Muscle of leg (tissue), 11 donors: Measurements from ENCODE around the gene SPSB3. TPM values are rescaled to one million over a fixed set of nuclear protein-coding genes. Genes with fewer than 3 reads are reported as not detected.

Source experiments
- DNase-seq: peaks from one replicate; pipeline ENCODE4 v3.0.0; 2013
- H3K27ac ChIP-seq: one replicate; pipeline ENCODE4 v1.5.1; 2013; ENCODE audit warnings: mild to moderate bottlenecking, low read length, control low read depth
- H3K27me3 ChIP-seq: one replicate; pipeline ENCODE4 v1.6.1; 2013; ENCODE audit warnings: low read length; ENCODE audit not compliant: control insufficient read depth, insufficient read depth
- H3K36me3 ChIP-seq: one replicate; pipeline ENCODE4 v1.6.1; 2013; ENCODE audit warnings: low read length; ENCODE audit not compliant: control insufficient read depth, insufficient read depth
- H3K4me1 ChIP-seq: one replicate; pipeline ENCODE4 v1.6.1; 2013; ENCODE audit warnings: low read length; ENCODE audit not compliant: control insufficient read depth, insufficient read depth
- H3K4me3 ChIP-seq: one replicate; pipeline ENCODE4 v1.5.1; 2013; ENCODE audit warnings: low read length, control low read depth
- H3K9me3 ChIP-seq: replicated peaks from 2 replicates; pipeline ENCODE4 v1.6.1; 2013; ENCODE audit warnings: low read depth, low read length; ENCODE audit not compliant: control insufficient read depth
- WGBS: methylation state at CpG from one replicate; pipeline ENCODE4 v1.1.5; 2013; ENCODE audit warnings: missing lambda C conversion rate; ENCODE audit not compliant: insufficient coverage; 5-methylcytosine and 5-hydroxymethylcytosine counted together
- polyA plus RNA-seq, 8 donors: library from polyadenylated mRNA; unstranded; fragments of 120-200 nt; gene quantifications; one replicate each; pipeline versions ENCODE4 v1.2.1 to v1.2.3, GENCODE V29; 2013; ENCODE audit warnings: inconsistent platforms in 1 of 8, low replicate concordance in 1 of 8; ENCODE audit not compliant: insufficient read length in 8 of 8, insufficient read depth in 1 of 8
- total RNA-seq: library from RNA; stranded (reverse); fragments of 120-200 nt; gene quantifications from one replicate; pipeline ENCODE4 v1.2.4, GENCODE V29; 2013

Gene SPSB3
- total and polyA plus RNA-seq, 9 donors: 21.0 to 35.1 (median 24.7) TPM

GRCh38 chr16:1731073-1731472 is 51.3 kb downstream of the SPSB3 start:
- Histone ChIP-seq H3K27me3 (no peaks in the 10 kb centered on the region), H3K4me1 (no peaks in the 10 kb centered on the region), H3K27ac (no peak overlapping the region), H3K36me3 (peaks cover 67% of the 10 kb centered on the region), H3K9me3 (no peaks in the 10 kb centered on the region), H3K4me3 (no peak overlapping the region)
- DNase-seq: no peak
- WGBS: 89% methylated on average over 4 of the region's 7 CpGs

GRCh38 chr16:1729445-1729844 is 52.9 kb downstream of the SPSB3 start:
- Histone ChIP-seq H3K27me3 (no peaks in the 10 kb centered on the region), H3K9me3 (no peaks in the 10 kb centered on the region), H3K4me3 (no peak overlapping the region), H3K4me1 (no peaks in the 10 kb centered on the region), H3K27ac (no peak overlapping the region), H3K36me3 (peaks cover 66% of the 10 kb centered on the region)
- no peak for DNase-seq
- 93% methylated on average over 33 of the region's 35 CpGs for WGBS

- Histone ChIP-seq H3K36me3 (peaks cover 66% of the 10 kb centered on the region), H3K27ac (no peak overlapping the region), H3K9me3 (no peaks in the 10 kb centered on the region), H3K27me3 (no peaks in the 10 kb centered on the region), H3K4me1 (no peaks in the 10 kb centered on the region), H3K4me3 (no peak overlapping the region)
- WGBS: 93% methylated on average over 18 of the region's 18 CpGs
- no peak for DNase-seq
Measured at GRCh38 chr16:1729026-1729425, 53.3 kb downstream of the SPSB3 start.

GRCh38 chr16:1727651-1728624 is 54.4 kb downstream of the SPSB3 start:
- peaks cover 55% of the 10 kb centered on the region for H3K36me3 ChIP-seq
- WGBS: 86% methylated on average over 31 of the region's 37 CpGs
- no peaks in the 10 kb centered on the region for H3K9me3 ChIP-seq

More at GRCh38 chr16:1727651-1728624, 54.4 kb downstream of the SPSB3 start:
- no peak overlapping the region for H3K4me3 ChIP-seq
- no peaks in the 10 kb centered on the region for H3K4me1 ChIP-seq
- H3K27me3 ChIP-seq: no peaks in the 10 kb centered on the region
- DNase-seq: no peak
- no peak overlapping the region for H3K27ac ChIP-seq

Other genes starting within 250 kb of the SPSB3 start
- gene TMEM204, start 248.9 kb downstream of the SPSB3 start, total RNA-seq: 19.4 TPM
- gene TMEM204, start 248.9 kb downstream of the SPSB3 start, polyA plus RNA-seq: 10 to 100 TPM; 14.6 to 22.2 (median 17.6) TPM
- 10.6 TPM for gene IFT140, start 170.5 kb downstream of the SPSB3 start, total RNA-seq
- gene IFT140, start 170.5 kb downstream of the SPSB3 start, polyA plus RNA-seq: 10 to 100 TPM in 6 of 8 donors, 1 to 10 TPM in 2; 8.7 to 14.5 (median 12.3) TPM
- gene CRAMP1, start 170.2 kb downstream of the SPSB3 start, total RNA-seq: 7.2 TPM
- 10 to 100 TPM; 12.3 to 19.1 (median 14.1) TPM for gene CRAMP1, start 170.2 kb downstream of the SPSB3 start, polyA plus RNA-seq
- 28.2 TPM for gene JPT2, start 104.3 kb downstream of the SPSB3 start, total RNA-seq
- gene JPT2, start 104.3 kb downstream of the SPSB3 start, polyA plus RNA-seq: 10 to 100 TPM; 33.5 to 52.6 (median 39.7) TPM
- gene MAPK8IP3, start 76.4 kb downstream of the SPSB3 start, total RNA-seq: 36.5 TPM
- 10 to 100 TPM; 35.6 to 64.3 (median 50.7) TPM for gene MAPK8IP3, start 76.4 kb downstream of the SPSB3 start, polyA plus RNA-seq
- 35.2 TPM for gene NME3, start 11.0 kb downstream of the SPSB3 start, total RNA-seq
- gene NME3, start 11.0 kb downstream of the SPSB3 start, polyA plus RNA-seq: 10 to 100 TPM; 22.2 to 31.9 (median 26.9) TPM
- gene EME2, start 9.8 kb downstream of the SPSB3 start, total RNA-seq: 7.2 TPM
- gene EME2, start 9.8 kb downstream of the SPSB3 start, polyA plus RNA-seq: 1 to 10 TPM; 4.0 to 9.7 (median 6.7) TPM
- gene MRPS34, start 9.4 kb downstream of the SPSB3 start, total RNA-seq: 45.7 TPM
- 10 to 100 TPM; 44.7 to 57.8 (median 52.2) TPM for gene MRPS34, start 9.4 kb downstream of the SPSB3 start, polyA plus RNA-seq
- 58.0 TPM for gene NUBP2, start 389 bp upstream of the SPSB3 start, total RNA-seq
- 10 to 100 TPM; 40.6 to 59.7 (median 47.7) TPM for gene NUBP2, start 389 bp upstream of the SPSB3 start, polyA plus RNA-seq
- gene IGFALS, start 11.1 kb upstream of the SPSB3 start, total RNA-seq: 0.22 TPM
- 1 to 10 TPM in 1 of 8 donors, under 1 TPM in 7; 0.11 to 1.1 (median 0.28) TPM for gene IGFALS, start 11.1 kb upstream of the SPSB3 start, polyA plus RNA-seq
- gene HAGH, start 44.3 kb upstream of the SPSB3 start, total RNA-seq: 36.1 TPM
- 10 to 100 TPM; 34.6 to 48.6 (median 39.5) TPM for gene HAGH, start 44.3 kb upstream of the SPSB3 start, polyA plus RNA-seq
- gene FAHD1, start 44.6 kb upstream of the SPSB3 start, total RNA-seq: 27.7 TPM
- 10 to 100 TPM; 19.7 to 25.6 (median 21.9) TPM for gene FAHD1, start 44.6 kb upstream of the SPSB3 start, polyA plus RNA-seq
- not detected for gene MEIOB, start 89.6 kb upstream of the SPSB3 start, total RNA-seq
- under 1 TPM in 7 of 8 donors, not detected in 1; 0.22 to 0.87 (median 0.55) TPM for gene MEIOB, start 89.6 kb upstream of the SPSB3 start, polyA plus RNA-seq
- gene HS3ST6, start 135.8 kb upstream of the SPSB3 start, total RNA-seq: not detected
- gene HS3ST6, start 135.8 kb upstream of the SPSB3 start, polyA plus RNA-seq: 1 to 10 TPM in 1 of 8 donors, not detected in 7; 1.7 TPM
- 16.3 TPM for gene MSRB1, start 160.6 kb upstream of the SPSB3 start, total RNA-seq
- 10 to 100 TPM; 24.2 to 40.7 (median 29.1) TPM for gene MSRB1, start 160.6 kb upstream of the SPSB3 start, polyA plus RNA-seq
- gene RPL3L, start 172.1 kb upstream of the SPSB3 start, total RNA-seq: 43.0 TPM
- gene RPL3L, start 172.1 kb upstream of the SPSB3 start, polyA plus RNA-seq: 10 to 100 TPM; 11.9 to 63.0 (median 33.4) TPM
- 142 TPM for gene NDUFB10, start 177.0 kb upstream of the SPSB3 start, total RNA-seq
- gene NDUFB10, start 177.0 kb upstream of the SPSB3 start, polyA plus RNA-seq: 100 to 1,000 TPM in 7 of 8 donors, 10 to 100 TPM in 1; 95.4 to 162 (median 128) TPM
- 2,334 TPM for gene RPS2, start 182.3 kb upstream of the SPSB3 start, total RNA-seq
- 1,000 to 10,000 TPM; 3,011 to 3,712 (median 3,485) TPM for gene RPS2, start 182.3 kb upstream of the SPSB3 start, polyA plus RNA-seq
- gene RNF151, start 184.3 kb upstream of the SPSB3 start, total RNA-seq: not detected
- gene RNF151, start 184.3 kb upstream of the SPSB3 start, polyA plus RNA-seq: not detected
- 23.9 TPM for gene TBL3, start 189.5 kb upstream of the SPSB3 start, total RNA-seq
- gene TBL3, start 189.5 kb upstream of the SPSB3 start, polyA plus RNA-seq: 10 to 100 TPM; 27.9 to 32.9 (median 30.6) TPM
- gene NOXO1, start 198.9 kb upstream of the SPSB3 start, total RNA-seq: 0.89 TPM
- 1 to 10 TPM in 4 of 8 donors, under 1 TPM in 4; 0.29 to 1.7 (median 0.98) TPM for gene NOXO1, start 198.9 kb upstream of the SPSB3 start, polyA plus RNA-seq
- 18.3 TPM for gene GFER, start 201.6 kb upstream of the SPSB3 start, total RNA-seq
- gene GFER, start 201.6 kb upstream of the SPSB3 start, polyA plus RNA-seq: 10 to 100 TPM; 14.7 to 23.8 (median 17.8) TPM
- gene SYNGR3, start 207.4 kb upstream of the SPSB3 start, total RNA-seq: 0.93 TPM
- gene SYNGR3, start 207.4 kb upstream of the SPSB3 start, polyA plus RNA-seq: 1 to 10 TPM in 6 of 8 donors, under 1 TPM in 2; 0.70 to 1.5 (median 1.2) TPM
- 6.6 TPM for gene ZNF598, start 227.2 kb upstream of the SPSB3 start, total RNA-seq
- gene ZNF598, start 227.2 kb upstream of the SPSB3 start, polyA plus RNA-seq: 10 to 100 TPM; 21.2 to 28.6 (median 23.6) TPM
- 0.80 TPM for gene NPW, start 237.2 kb upstream of the SPSB3 start, total RNA-seq
- 1 to 10 TPM in 7 of 8 donors, under 1 TPM in 1; 0.57 to 5.4 (median 2.6) TPM for gene NPW, start 237.2 kb upstream of the SPSB3 start, polyA plus RNA-seq
- 22.1 TPM for gene NHERF2, start 244.3 kb upstream of the SPSB3 start, total RNA-seq
- gene NHERF2, start 244.3 kb upstream of the SPSB3 start, polyA plus RNA-seq: 10 to 100 TPM; 34.5 to 60.6 (median 45.6) TPM